GM12878 (cell line): ENCODE results near the gene FSTL4. TPM values are rescaled to one million over a fixed set of nuclear protein-coding genes. Genes with fewer than 3 reads are reported as not detected.

ENCODE experiments used
- ATAC-seq: fragments of 200-7000 bp; cut with Tn5 transposase; 3 replicates; pipeline ENCODE4 v1.9.1; 2020; ENCODE audit warnings: mild to moderate bottlenecking, moderate library complexity
- BruUV-seq: library from RNA; stranded (reverse); fragments of 400-500 nt; replicated peaks from 2 replicates; lab custom pipeline; 2021; lab: Mats Ljungman, UMichigan
- CTCF ChIA-PET: fragments of 300-600 bp; sonication (Branson Sonifier 250); formaldehyde crosslinking; extraction: SDS; loops from one replicate; lab custom pipeline; 2021; ENCODE audit warnings: inconsistent platforms; lab: Yijun Ruan, JAX
- POLR2A ChIA-PET: fragments of 350-600 bp; formaldehyde crosslinking; extraction: SDS; loops from one replicate; lab custom pipeline; 2021; ENCODE audit warnings: inconsistent platforms; lab: Charles Lee
- RAD21 ChIA-PET: fragments of 300-600 bp; sonication (Branson Sonifier 250); formaldehyde crosslinking; loops from one replicate; lab custom pipeline; 2023; ENCODE audit warnings: antibody characterized with exemption; ENCODE audit not compliant: unreplicated experiment; lab: Charles Lee
- SMC1A ChIA-PET: fragments of 300-600 bp; sonication (Branson Sonifier 250); formaldehyde crosslinking; loops from one replicate; lab custom pipeline; 2023; ENCODE audit not compliant: unreplicated experiment, uncharacterized antibody; lab: Charles Lee
- DNase-seq: peaks from one replicate; pipeline ENCODE4 v3.0.0-alpha.2; 2011; ENCODE audit warnings: low read depth, low spot score
- FAIRE-seq: peaks from 3 replicates; lab custom pipeline; 2011; peaks lifted over from hg19 to GRCh38; lab: Jason Lieb, UNC
- H2AFZ ChIP-seq: 2 replicates; pipeline ENCODE4 v1.6.0; 2011; ENCODE audit warnings: low read depth, low read length, control low read depth; ENCODE audit not compliant: control insufficient read depth
- H3K27ac ChIP-seq: 2 replicates; pipeline ENCODE4 v1.5.1; 2011; ENCODE audit warnings: control low read depth; ENCODE audit not compliant: control insufficient read depth, insufficient read depth
- H3K27me3 ChIP-seq, 2 experiments: replicated peaks in 1 of 2; 2 replicates each; pipeline versions ENCODE4 v1.6.0 to v1.6.1; 2011; ENCODE audit warnings: low read length in 1 of 2; ENCODE audit not compliant: control insufficient read depth in 2 of 2, insufficient read depth in 2 of 2
- H3K36me3 ChIP-seq, 2 experiments: 2 replicates each; pipeline ENCODE4 v1.5.1; 2011; ENCODE audit warnings: low read length in 1 of 2; ENCODE audit not compliant: control insufficient read depth in 2 of 2, insufficient read depth in 2 of 2
- H3K4me1 ChIP-seq: 2 replicates; pipeline ENCODE4 v1.6.1; 2011; ENCODE audit warnings: mild to moderate bottlenecking, low read length, moderate library complexity, mixed read lengths; ENCODE audit not compliant: control insufficient read depth, insufficient read depth
- H3K4me2 ChIP-seq: 2 replicates; pipeline ENCODE4 v1.6.0; 2011; ENCODE audit warnings: control low read depth; ENCODE audit not compliant: control insufficient read depth, insufficient read depth
- H3K4me3 ChIP-seq: fragments of 200-600 bp; sonication (generic); 2 replicates; pipeline ENCODE4 v1.5.1; 2016
- H3K79me2 ChIP-seq: 2 replicates; pipeline ENCODE4 v1.6.0; 2011; ENCODE audit warnings: low read length; ENCODE audit not compliant: control insufficient read depth, insufficient read depth
- H3K9ac ChIP-seq: 2 replicates; pipeline ENCODE4 v1.8.0; 2011; ENCODE audit warnings: low read length, control low read depth, mixed read lengths; ENCODE audit not compliant: control insufficient read depth, insufficient read depth
- H3K9me3 ChIP-seq: replicated peaks from 3 replicates; pipeline ENCODE4 v1.5.1; 2011; ENCODE audit warnings: mild to moderate bottlenecking, low read length; ENCODE audit not compliant: control insufficient read depth, insufficient read depth
- H4K20me1 ChIP-seq: 2 replicates; pipeline ENCODE4 v1.6.0; 2011; ENCODE audit not compliant: control insufficient read depth, insufficient read depth
- BACH1 ChIP-seq: fragments of 450-650 bp; IDR thresholded peaks from 2 replicates; pipeline ENCODE4 v1.6.1; 2017; ENCODE audit warnings: mild to moderate bottlenecking, borderline replicate concordance
- BCL3 ChIP-seq: IDR thresholded peaks from 2 replicates; pipeline ENCODE4 v1.6.1; 2011; ENCODE audit warnings: borderline replicate concordance, low read depth, mild to moderate bottlenecking, moderate library complexity, low read length; ENCODE audit not compliant: insufficient read depth, poor library complexity, severe bottlenecking
- CBFB ChIP-seq: IDR thresholded peaks from 2 replicates; pipeline ENCODE4 v1.6.1; 2016; ENCODE audit warnings: antibody characterized with exemption, low read depth
- CBX5 ChIP-seq: sonication (generic); IDR thresholded peaks from 2 replicates; pipeline ENCODE4 v1.6.1; 2016; ENCODE audit warnings: low read depth, moderate library complexity, mild to moderate bottlenecking, inconsistent platforms
- CHD1 ChIP-seq: IDR thresholded peaks from 2 replicates; pipeline ENCODE4 v1.6.1; 2012; ENCODE audit warnings: low read depth, low read length, improper control_type of control experiment
- DPF2 ChIP-seq: fragments of 450-650 bp; IDR thresholded peaks from 2 replicates; pipeline ENCODE4 v1.6.1; 2017; ENCODE audit warnings: mild to moderate bottlenecking
- E2F8 ChIP-seq: fragments of 450-650 bp; IDR thresholded peaks from 2 replicates; pipeline ENCODE4 v1.6.1; 2018; ENCODE audit warnings: mild to moderate bottlenecking, low read depth, moderate library complexity; ENCODE audit not compliant: partially characterized antibody
- EED ChIP-seq: sonication (generic); IDR thresholded peaks from 2 replicates; pipeline ENCODE4 v1.6.1; 2016; ENCODE audit warnings: antibody characterized with exemption, low read depth
- FOS ChIP-seq: IDR thresholded peaks from 3 replicates; pipeline ENCODE4 v1.6.1; 2011; ENCODE audit warnings: borderline replicate concordance; ENCODE audit not compliant: insufficient read length; ENCODE audit errors: extremely low read depth
- MEF2A ChIP-seq: IDR thresholded peaks from 2 replicates; pipeline ENCODE4 v1.6.1; 2011; ENCODE audit warnings: low read depth, mild to moderate bottlenecking, low read length, moderate library complexity; ENCODE audit not compliant: insufficient read depth
- MTA2 ChIP-seq: fragments of 450-650 bp; IDR thresholded peaks from 2 replicates; pipeline ENCODE4 v1.6.1; 2016; ENCODE audit warnings: low read depth, mild to moderate bottlenecking, moderate library complexity
- NR2C1 ChIP-seq: fragments of 450-650 bp; IDR thresholded peaks from 2 replicates; pipeline ENCODE4 v1.6.1; 2017; ENCODE audit warnings: antibody characterized with exemption, mild to moderate bottlenecking, moderate library complexity
- PAX5 ChIP-seq: IDR thresholded peaks from 2 replicates; pipeline ENCODE4 v1.6.1; 2011; ENCODE audit warnings: low read depth, low read length, borderline replicate concordance
- PAX8 ChIP-seq: fragments of 450-650 bp; IDR thresholded peaks from 2 replicates; pipeline ENCODE4 v1.6.1; 2017; ENCODE audit warnings: mild to moderate bottlenecking, moderate library complexity
- SREBF2 ChIP-seq: IDR thresholded peaks from 2 replicates; pipeline ENCODE4 v1.6.1; 2012; ENCODE audit warnings: mild to moderate bottlenecking, low read length
- TBL1XR1 ChIP-seq: IDR thresholded peaks from 2 replicates; pipeline ENCODE4 v1.6.1; 2012; ENCODE audit warnings: low read depth, low read length, improper control_type of control experiment
- USF1 ChIP-seq: IDR thresholded peaks from 2 replicates; pipeline ENCODE4 v1.6.1; 2011; ENCODE audit warnings: borderline replicate concordance, low read depth, mild to moderate bottlenecking, moderate library complexity, mixed read lengths, low read length; ENCODE audit not compliant: insufficient read depth; ENCODE audit errors: extremely low read length
- ZBED1 ChIP-seq: IDR thresholded peaks from 2 replicates; pipeline ENCODE4 v1.6.1; 2016; ENCODE audit warnings: borderline replicate concordance
- ZNF217 ChIP-seq: fragments of 450-650 bp; IDR thresholded peaks from 2 replicates; pipeline ENCODE4 v1.6.1; 2017; ENCODE audit warnings: antibody characterized with exemption, mild to moderate bottlenecking
- WGBS: methylation state at CpG from one replicate; pipeline ENCODE4 v1.1.6; 2016; ENCODE audit warnings: low lambda C conversion rate; ENCODE audit not compliant: insufficient replicate concordance, insufficient coverage; ENCODE audit errors: missing lambda C conversion rate; 5-methylcytosine and 5-hydroxymethylcytosine counted together
- in situ Hi-C: fragments of 300-500 bp; cut with MboI; formaldehyde crosslinking; loops from 9 replicates; pipeline ENCODE4 v1.14.3; 2018; ENCODE audit warnings: mixed read lengths
- intact Hi-C: fragments of 100-400 bp; cut with micrococcal nuclease; formaldehyde crosslinking; loops from one replicate; pipeline ENCODE4 v1.14.2; 2022; ENCODE audit not compliant: unreplicated experiment
- polyA plus RNA-seq, 11 experiments: library from polyadenylated mRNA; depleted of rRNA in 4 of 11; unstranded in 6 of 11; stranded (reverse) in 5 of 11; fragments of >200 nt; fragmentation: Nextera tagmentation in 4 of 11; fragmentation: Illumina TruSeq in 1 of 11; extraction: Ambion mirVana in 4 of 11; extraction: Trizol in 1 of 11; gene quantifications; 1 replicate in 1 of 11; 2 replicates in 10 of 11; pipeline versions ENCODE4 v1.2.1 to v1.2.3, GENCODE V29; 2011 to 2016; ENCODE audit warnings: inconsistent platforms in 2 of 11, missing spikeins in 2 of 11, low read depth in 1 of 11
- total RNA-seq, 4 experiments: library from RNA; depleted of rRNA in 3 of 4; stranded (reverse); fragments of >200 nt in 3 of 4; fragmentation: Illumina TruSeq in 1 of 4; extraction: Trizol in 1 of 4; gene quantifications; 2 replicates each; pipeline versions ENCODE4 v1.2.1 to v1.2.3, GENCODE V29; 2013 to 2021
- TF ChIP-seq, protein P1 (sequence below): IDR thresholded peaks from 2 replicates; pipeline ENCODE4 v1.6.1; 2012; ENCODE audit warnings: low read depth, low read length, improper control_type of control experiment

The FSTL4 gene
- total and polyA plus RNA-seq, 10 of the 15 experiments (the other 5 are each of a cell fraction or from before 2014, with no cell fraction given): 0.01 to 0.79 (median 0.21) TPM; not detected in 6

GRCh38 chr5:133467335-133467779 lies 145.0 kb downstream of the FSTL4 start:
- ATAC-seq: no peak
- Histone ChIP-seq H3K36me3 (no peaks in the 10 kb centered on the region), H3K79me2 (no peaks in the 10 kb centered on the region), H2AFZ (no peak overlapping the region), H4K20me1 (no peaks in the 10 kb centered on the region; the same call in 1 of the 2 replicates), H3K9ac (no peak overlapping the region), H3K27me3 (no peaks in the 10 kb centered on the region), H3K9me3 (no peaks in the 10 kb centered on the region), H3K27ac (no peak overlapping the region), H3K4me1 (no peaks in the 10 kb centered on the region), H3K4me3 (no peak overlapping the region), H3K4me2 (no peak overlapping the region)
- ChIA-PET POLR2A (no interaction called here), CTCF (no interaction called here), RAD21 (no interaction called here), SMC1A (no interaction called here)
- intact Hi-C loops (no loop called here), in situ Hi-C loops (no loop called here)
- TF ChIP-seq EED (no peak), DPF2 (no peak), PAX8 (no peak), FOS (no peak), USF1 (no peak), TBL1XR1 (no peak), MEF2A (no peak), BACH1 (no peak), NR2C1 (no peak), CBFB (no peak), SREBF2 (no peak), BCL3 (no peak), CBX5 (no peak), ZBED1 (no peak), MTA2 (no peak), ZNF217 (no peak), PAX5 (no peak), CHD1 (no peak), E2F8 (no peak)
- TF ChIP-seq, protein P1, sequence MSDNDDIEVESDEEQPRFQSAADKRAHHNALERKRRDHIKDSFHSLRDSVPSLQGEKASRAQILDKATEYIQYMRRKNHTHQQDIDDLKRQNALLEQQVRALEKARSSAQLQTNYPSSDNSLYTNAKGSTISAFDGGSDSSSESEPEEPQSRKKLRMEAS: no peak
- FAIRE-seq: no peak
- 22% methylated on average over 7 of the region's 7 CpGs for WGBS
- no peak for DNase-seq
- no TSS peak for BruUV-seq
